Loucy (cell line): ENCODE results near the gene DLG2.

Experiments used
- H2AFZ ChIP-seq: fragments of 200-600 bp; sonication (generic); 2 replicates; pipeline ENCODE4 v1.6.0; 2016; ENCODE audit warnings: antibody characterized with exemption, mild to moderate bottlenecking, low read length, moderate library complexity
- H3F3A ChIP-seq: fragments of 200-600 bp; 2 replicates; pipeline ENCODE4 v1.6.0; 2016; ENCODE audit warnings: antibody characterized with exemption, low read depth, mild to moderate bottlenecking
- H3K27me3 ChIP-seq: fragments of 200-600 bp; sonication (generic); 2 replicates; pipeline ENCODE4 v1.6.1; 2014; ENCODE audit warnings: low read length, mild to moderate bottlenecking; ENCODE audit not compliant: insufficient read depth, poor library complexity, severe bottlenecking
- H3K36me3 ChIP-seq: fragments of 200-600 bp; sonication (generic); 2 replicates; pipeline ENCODE4 v1.6.1; 2016; ENCODE audit warnings: low read length; ENCODE audit not compliant: insufficient read depth
- H3K4me1 ChIP-seq: fragments of 200-600 bp; sonication (generic); 2 replicates; pipeline ENCODE4 v1.5.1; 2014; ENCODE audit warnings: low read length, mild to moderate bottlenecking; ENCODE audit not compliant: insufficient read depth, poor library complexity, severe bottlenecking
- H3K4me2 ChIP-seq: fragments of 200-600 bp; sonication (generic); 2 replicates; pipeline ENCODE4 v1.6.0; 2014; ENCODE audit warnings: antibody characterized with exemption, low read length, low read depth, mild to moderate bottlenecking; ENCODE audit not compliant: poor library complexity, severe bottlenecking
- H3K4me3 ChIP-seq: fragments of 200-600 bp; sonication (generic); 2 replicates; pipeline ENCODE4 v1.5.1; 2014; ENCODE audit warnings: low read length, mild to moderate bottlenecking, mixed read lengths; ENCODE audit not compliant: poor library complexity, severe bottlenecking
- H3K79me2 ChIP-seq: fragments of 200-600 bp; sonication (generic); 2 replicates; pipeline ENCODE4 v1.6.1; 2014; ENCODE audit warnings: low read length; ENCODE audit not compliant: insufficient read depth
- H3K9ac ChIP-seq: fragments of 200-600 bp; sonication (generic); 2 replicates; pipeline ENCODE4 v1.6.0; 2014; ENCODE audit warnings: mild to moderate bottlenecking, low read depth, low read length, moderate library complexity; ENCODE audit not compliant: poor library complexity, severe bottlenecking
- H3K9me2 ChIP-seq: fragments of 200-600 bp; sonication (generic); replicated peaks from 2 replicates; pipeline ENCODE4 v1.6.1; 2016; ENCODE audit warnings: low read depth, low read length, mixed read lengths
- H3K9me3 ChIP-seq: fragments of 200-600 bp; sonication (generic); 2 replicates; pipeline ENCODE4 v1.6.1; 2014; ENCODE audit warnings: mild to moderate bottlenecking, antibody characterized with exemption, low read length, low read depth; ENCODE audit not compliant: insufficient read depth
- H4K20me1 ChIP-seq: fragments of 200-600 bp; sonication (generic); 2 replicates; pipeline ENCODE4 v1.6.0; 2014; ENCODE audit warnings: antibody characterized with exemption, low read length, mild to moderate bottlenecking; ENCODE audit not compliant: insufficient read depth, poor library complexity, severe bottlenecking
- CTCF ChIP-seq: fragments of 200-600 bp; sonication (generic); conservative IDR thresholded peaks from 2 replicates; pipeline ENCODE4 v1.5.1; 2014; ENCODE audit warnings: mild to moderate bottlenecking, antibody characterized with exemption, low read length
- EZH2phosphoT487 ChIP-seq: fragments of 200-600 bp; IDR thresholded peaks from 2 replicates; pipeline ENCODE4 v1.6.1; 2018; ENCODE audit warnings: antibody characterized with exemption, mild to moderate bottlenecking, moderate library complexity, borderline replicate concordance

Gene DLG2

GRCh38 chr11:85137597-85137996 lies 489.5 kb downstream of the DLG2 start:
- H3K9ac ChIP-seq, result no peak overlapping the region
- H3K27me3 ChIP-seq, result no peaks in the 10 kb centered on the region
- no peaks in the 10 kb centered on the region for H3K36me3 ChIP-seq
- no peaks in the 10 kb centered on the region for H3K9me3 ChIP-seq
- no peaks in the 10 kb centered on the region for H3K79me2 ChIP-seq
- H3K4me2 ChIP-seq, result no peak overlapping the region
- no peak for TF ChIP-seq EZH2phosphoT487
- TF ChIP-seq CTCF, result no peak
- no peak overlapping the region for H2AFZ ChIP-seq
- H3K4me1 ChIP-seq, result no peaks in the 10 kb centered on the region
- H3K4me3 ChIP-seq, result no peak overlapping the region
- no peaks in the 10 kb centered on the region for H3F3A ChIP-seq
- H3K9me2 ChIP-seq, result no peaks in the 10 kb centered on the region
- H4K20me1 ChIP-seq, result no peaks in the 10 kb centered on the region

- H4K20me1 ChIP-seq, result no peaks in the 10 kb centered on the region
- no peaks in the 10 kb centered on the region for H3K4me1 ChIP-seq
- no peaks in the 10 kb centered on the region for H3K9me2 ChIP-seq
- no peak overlapping the region for H3K4me2 ChIP-seq
- no peaks in the 10 kb centered on the region for H3K9me3 ChIP-seq
- no peaks in the 10 kb centered on the region for H3F3A ChIP-seq
- no peaks in the 10 kb centered on the region for H3K79me2 ChIP-seq
- H3K27me3 ChIP-seq, result no peaks in the 10 kb centered on the region
- no peak for TF ChIP-seq EZH2phosphoT487
- no peak for TF ChIP-seq CTCF
- H3K4me3 ChIP-seq, result no peak overlapping the region
- no peak overlapping the region for H3K9ac ChIP-seq
- H3K36me3 ChIP-seq, result no peaks in the 10 kb centered on the region
- no peak overlapping the region for H2AFZ ChIP-seq
Measured at GRCh38 chr11:85133636-85134035, 493.5 kb downstream of the DLG2 start.

- H3K4me1 ChIP-seq, result no peaks in the 10 kb centered on the region
- H3K27me3 ChIP-seq, result no peaks in the 10 kb centered on the region
- no peak overlapping the region for H3K9ac ChIP-seq
- H2AFZ ChIP-seq, result no peak overlapping the region
- no peaks in the 10 kb centered on the region for H3F3A ChIP-seq
- H3K79me2 ChIP-seq, result no peaks in the 10 kb centered on the region
- no peaks in the 10 kb centered on the region for H3K36me3 ChIP-seq
- H3K9me3 ChIP-seq, result no peaks in the 10 kb centered on the region
- no peak overlapping the region for H3K4me3 ChIP-seq
- TF ChIP-seq CTCF, result no peak
- TF ChIP-seq EZH2phosphoT487, result no peak
- H4K20me1 ChIP-seq, result no peaks in the 10 kb centered on the region
- H3K9me2 ChIP-seq, result no peaks in the 10 kb centered on the region
- H3K4me2 ChIP-seq, result no peak overlapping the region
Measured at GRCh38 chr11:85132851-85133585, 494.1 kb downstream of the DLG2 start.
